SK-N-SH (cell line): ENCODE results near the gene UBE2G1. TPM values are rescaled to one million over a fixed set of nuclear protein-coding genes. Genes with fewer than 3 reads are reported as not detected.

Source experiments
- CTCF ChIA-PET: fragments of 300-600, 350-600 bp; formaldehyde crosslinking; extraction: SDS; loops from one replicate; lab custom pipeline; 2021; lab: Yijun Ruan, JAX
- POLR2A ChIA-PET: fragments of 350-600 bp; sonication (Branson Sonifier 250); formaldehyde crosslinking; extraction: SDS; loops from one replicate; lab custom pipeline; 2020; ENCODE audit warnings: antibody characterized with exemption, inconsistent platforms; lab: Yijun Ruan, JAX
- DNase-seq: peaks from one replicate; pipeline ENCODE4 v3.0.0; 2012
- H2AFZ ChIP-seq: fragments of 200-600 bp; sonication (generic); 2 replicates; pipeline ENCODE4 v1.8.1; 2016; ENCODE audit warnings: antibody characterized with exemption, mild to moderate bottlenecking, low read depth
- H3F3A ChIP-seq: fragments of 200-600 bp; sonication (generic); replicated peaks from 2 replicates; pipeline ENCODE3; 2016; ENCODE audit warnings: antibody characterized with exemption, mild to moderate bottlenecking; ENCODE audit not compliant: insufficient read depth
- H3K27ac ChIP-seq, 2 experiments: fragments of 200-500 bp in 1 of 2; fragments of 200-600 bp in 1 of 2; sonication (Bioruptor generic) in 1 of 2; sonication (generic), shearing (Covaris generic) in 1 of 2; 2 replicates each; pipeline versions ENCODE4 v1.5.1 to v1.6.1; 2014 to 2016; ENCODE audit warnings: low read depth in 2 of 2, inconsistent platforms in 1 of 2, low read length in 1 of 2, mild to moderate bottlenecking in 1 of 2, mixed read lengths in 1 of 2
- H3K27me3 ChIP-seq: fragments of 200-600 bp; sonication (generic), shearing (Covaris generic); 2 replicates; pipeline ENCODE4 v1.6.1; 2016; ENCODE audit warnings: mixed run types; ENCODE audit not compliant: insufficient read depth
- H3K36me3 ChIP-seq, 2 experiments: fragments of 200-500 bp in 1 of 2; fragments of 200-600 bp in 1 of 2; sonication (Bioruptor generic) in 1 of 2; sonication (generic) in 1 of 2; replicated peaks in 1 of 2; 2 replicates each; pipeline versions ENCODE3 to v1.5.1; 2014 to 2016; ENCODE audit warnings: low read length in 1 of 2, mild to moderate bottlenecking in 1 of 2; ENCODE audit not compliant: insufficient read depth in 2 of 2, control insufficient read depth in 1 of 2
- H3K4me1 ChIP-seq, 2 experiments: fragments of 200-500 bp in 1 of 2; fragments of 200-600 bp in 1 of 2; sonication (Bioruptor generic) in 1 of 2; sonication (generic), shearing (Covaris generic) in 1 of 2; 2 replicates each; pipeline versions ENCODE4 v1.5.1 to v1.6.1; 2014 to 2016; ENCODE audit warnings: low read depth in 1 of 2, low read length in 1 of 2, mixed run types in 1 of 2; ENCODE audit not compliant: insufficient read depth in 2 of 2, control insufficient read depth in 1 of 2
- H3K4me2 ChIP-seq: fragments of 200-600 bp; sonication (generic), shearing (Covaris generic); 2 replicates; pipeline ENCODE4 v1.6.1; 2017; ENCODE audit warnings: mixed run types
- H3K4me3 ChIP-seq, 2 experiments: fragments of 200-500 bp in 1 of 2; fragments of 200-600 bp in 1 of 2; sonication (Bioruptor generic) in 1 of 2; sonication (generic), shearing (Covaris generic) in 1 of 2; 2 replicates each; pipeline versions ENCODE4 v1.5.1 to v1.8.1; 2014 to 2016; ENCODE audit warnings: low read depth in 2 of 2, inconsistent platforms in 1 of 2, low read length in 1 of 2, mild to moderate bottlenecking in 1 of 2, mixed read lengths in 1 of 2, moderate library complexity in 1 of 2
- H3K79me2 ChIP-seq: fragments of 200-600 bp; sonication (generic); 2 replicates; pipeline ENCODE4 v1.8.1; 2017; ENCODE audit warnings: mild to moderate bottlenecking; ENCODE audit not compliant: insufficient read depth
- H3K9ac ChIP-seq: fragments of 200-600 bp; sonication (generic); 2 replicates; pipeline ENCODE4 v1.6.1; 2017; ENCODE audit warnings: mixed run types
- H3K9me2 ChIP-seq: fragments of 200-600 bp; sonication (generic); 2 replicates; pipeline ENCODE4 v1.6.1; 2017; ENCODE audit warnings: mixed run types
- H3K9me3 ChIP-seq: fragments of 200-600 bp; sonication (generic); 2 replicates; pipeline ENCODE4 v1.6.1; 2017; ENCODE audit warnings: mixed run types, mild to moderate bottlenecking, moderate library complexity
- H4K20me1 ChIP-seq: fragments of 200-600 bp; sonication (generic); 2 replicates; pipeline ENCODE4 v1.6.1; 2017; ENCODE audit warnings: mild to moderate bottlenecking, mixed run types; ENCODE audit not compliant: insufficient read depth
- CHD2 ChIP-seq: fragments of 150-350 bp; IDR thresholded peaks from 2 replicates; pipeline ENCODE4 v1.6.1; 2018; ENCODE audit warnings: low read length; ENCODE audit not compliant: partially characterized antibody
- FOXM1 ChIP-seq: IDR thresholded peaks from 2 replicates; pipeline ENCODE4 v1.4.0; 2012; ENCODE audit warnings: low read depth, mild to moderate bottlenecking
- GABPA ChIP-seq: IDR thresholded peaks from 2 replicates; pipeline ENCODE4 v1.4.0; 2012; ENCODE audit warnings: low read depth, mild to moderate bottlenecking
- GATA2 ChIP-seq: sonication (generic); formaldehyde crosslinking; IDR thresholded peaks from 2 replicates; pipeline ENCODE4 v1.5.0; 2020; ENCODE audit warnings: mild to moderate bottlenecking, missing genetic modification reagents
- JUND ChIP-seq: IDR thresholded peaks from 2 replicates; pipeline ENCODE4 v1.4.0; 2012
- RAD21 ChIP-seq: IDR thresholded peaks from 2 replicates; pipeline ENCODE4 v1.6.1; 2012; ENCODE audit warnings: mild to moderate bottlenecking, low read length
- RCOR1 ChIP-seq: fragments of 150-350 bp; IDR thresholded peaks from 2 replicates; pipeline ENCODE4 v1.6.1; 2017; ENCODE audit warnings: antibody characterized with exemption, low read length
- RFX5 ChIP-seq: IDR thresholded peaks from 2 replicates; pipeline ENCODE4 v1.6.1; 2012; ENCODE audit warnings: mild to moderate bottlenecking, improper control_type of control experiment, low read length
- RXRA ChIP-seq: IDR thresholded peaks from 2 replicates; pipeline ENCODE4 v1.4.0; 2012; ENCODE audit warnings: low read depth, mild to moderate bottlenecking, borderline replicate concordance
- SMC3 ChIP-seq: IDR thresholded peaks from 2 replicates; pipeline ENCODE4 v1.6.1; 2012; ENCODE audit warnings: low read depth, low read length, improper control_type of control experiment
- TAF1 ChIP-seq: IDR thresholded peaks from 2 replicates; pipeline ENCODE4 v1.6.1; 2012; ENCODE audit warnings: low read depth, mild to moderate bottlenecking, low read length, moderate library complexity, borderline replicate concordance
- whole genome bisulfite sequencing: methylation state at CpG from one replicate; pipeline ENCODE4 v1.1.6; 2017; ENCODE audit warnings: low lambda C conversion rate; 5-methylcytosine and 5-hydroxymethylcytosine counted together
- polyA plus RNA-seq, 3 experiments: library from polyadenylated mRNA; depleted of rRNA; stranded (reverse); fragments of >200 nt; gene quantifications; 2 replicates each; pipeline ENCODE4 v1.2.3, GENCODE V29; 2012
- TF ChIP-seq, protein P1 (sequence below): IDR thresholded peaks from 2 replicates; pipeline ENCODE4 v1.4.0; 2012; ENCODE audit warnings: low read depth, borderline replicate concordance
- TF ChIP-seq, protein P2 (sequence below): IDR thresholded peaks from 2 replicates; pipeline ENCODE4; 2012
- TF ChIP-seq, protein P3 (sequence below): IDR thresholded peaks from 2 replicates; pipeline ENCODE4 v1.4.0; 2012; ENCODE audit warnings: low read depth, borderline replicate concordance
- TF ChIP-seq, protein P4 (sequence below): fragments of 150-350 bp; IDR thresholded peaks from 2 replicates; pipeline ENCODE4 v1.6.1; 2016; ENCODE audit warnings: mild to moderate bottlenecking, low read depth, low read length
- TF ChIP-seq, protein P5 (sequence below): fragments of 150-350 bp; IDR thresholded peaks from 2 replicates; pipeline ENCODE4 v1.6.1; 2017; ENCODE audit warnings: antibody characterized with exemption, low read length, low read depth, borderline replicate concordance
- TF ChIP-seq, protein P6 (sequence below): fragments of 200-600 bp; sonication (generic); IDR thresholded peaks from 2 replicates; pipeline ENCODE4 v1.6.1; 2017; ENCODE audit warnings: antibody characterized with exemption, mild to moderate bottlenecking, moderate library complexity
- TF ChIP-seq, protein P7 (sequence below): IDR thresholded peaks from 2 replicates; pipeline ENCODE4 v1.4.0; 2012; ENCODE audit warnings: low read depth

The UBE2G1 gene
- polyA plus RNA-seq, 1 of the 3 experiments (the other 2 are of a cell fraction): 23.2 TPM

DNA sequence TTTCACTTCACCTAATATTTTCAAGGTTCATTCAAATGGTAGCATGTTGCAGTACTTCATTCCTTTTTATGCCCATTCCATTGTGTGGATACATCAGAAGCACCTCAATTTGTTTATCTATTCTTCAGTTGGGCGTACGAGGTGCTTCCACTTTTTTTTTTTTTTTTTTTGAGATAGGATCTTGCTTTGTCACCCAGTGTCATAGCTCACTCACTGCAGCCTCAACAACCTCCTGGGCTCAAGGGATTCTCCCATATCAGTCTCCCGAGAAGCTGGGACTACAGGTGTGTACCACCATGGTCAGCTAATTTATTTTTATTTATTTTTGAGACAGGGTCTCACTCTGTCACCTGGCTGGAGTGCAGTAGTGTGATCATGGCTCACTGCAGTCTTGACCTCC, 44.7 kb upstream of the UBE2G1 start:
- Histone ChIP-seq H3K79me2 (no peaks in the 10 kb centered on the region), H3K4me2 (no peak overlapping the region), H3K27me3 (no peaks in the 10 kb centered on the region), H2AFZ (no peak overlapping the region), H3K9ac (no peak overlapping the region), H3F3A (no peaks in the 10 kb centered on the region), H3K9me3 (no peaks in the 10 kb centered on the region), H3K9me2 (no peaks in the 10 kb centered on the region), H3K36me3 (no peaks in the 10 kb centered on the region), H3K4me1 (no peaks in the 10 kb centered on the region; a peak in 1 of 4 replicates), H3K27ac (no peak overlapping the region), H3K4me3 (no peak overlapping the region), H4K20me1 (no peaks in the 10 kb centered on the region)
- no peak for DNase-seq
- WGBS: 81% methylated on average over 3 of the region's 3 CpGs
- TF ChIP-seq, protein P1, sequence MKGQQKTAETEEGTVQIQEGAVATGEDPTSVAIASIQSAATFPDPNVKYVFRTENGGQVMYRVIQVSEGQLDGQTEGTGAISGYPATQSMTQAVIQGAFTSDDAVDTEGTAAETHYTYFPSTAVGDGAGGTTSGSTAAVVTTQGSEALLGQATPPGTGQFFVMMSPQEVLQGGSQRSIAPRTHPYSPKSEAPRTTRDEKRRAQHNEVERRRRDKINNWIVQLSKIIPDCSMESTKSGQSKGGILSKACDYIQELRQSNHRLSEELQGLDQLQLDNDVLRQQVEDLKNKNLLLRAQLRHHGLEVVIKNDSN: no peak
- TF ChIP-seq, protein P2, sequence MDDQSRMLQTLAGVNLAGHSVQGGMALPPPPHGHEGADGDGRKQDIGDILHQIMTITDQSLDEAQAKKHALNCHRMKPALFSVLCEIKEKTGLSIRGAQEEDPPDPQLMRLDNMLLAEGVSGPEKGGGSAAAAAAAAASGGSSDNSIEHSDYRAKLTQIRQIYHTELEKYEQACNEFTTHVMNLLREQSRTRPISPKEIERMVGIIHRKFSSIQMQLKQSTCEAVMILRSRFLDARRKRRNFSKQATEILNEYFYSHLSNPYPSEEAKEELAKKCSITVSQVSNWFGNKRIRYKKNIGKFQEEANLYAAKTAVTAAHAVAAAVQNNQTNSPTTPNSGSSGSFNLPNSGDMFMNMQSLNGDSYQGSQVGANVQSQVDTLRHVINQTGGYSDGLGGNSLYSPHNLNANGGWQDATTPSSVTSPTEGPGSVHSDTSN: no peak
- TF ChIP-seq GATA2 (CRISPR knock-in tag): no peak
- TF ChIP-seq, protein P3, sequence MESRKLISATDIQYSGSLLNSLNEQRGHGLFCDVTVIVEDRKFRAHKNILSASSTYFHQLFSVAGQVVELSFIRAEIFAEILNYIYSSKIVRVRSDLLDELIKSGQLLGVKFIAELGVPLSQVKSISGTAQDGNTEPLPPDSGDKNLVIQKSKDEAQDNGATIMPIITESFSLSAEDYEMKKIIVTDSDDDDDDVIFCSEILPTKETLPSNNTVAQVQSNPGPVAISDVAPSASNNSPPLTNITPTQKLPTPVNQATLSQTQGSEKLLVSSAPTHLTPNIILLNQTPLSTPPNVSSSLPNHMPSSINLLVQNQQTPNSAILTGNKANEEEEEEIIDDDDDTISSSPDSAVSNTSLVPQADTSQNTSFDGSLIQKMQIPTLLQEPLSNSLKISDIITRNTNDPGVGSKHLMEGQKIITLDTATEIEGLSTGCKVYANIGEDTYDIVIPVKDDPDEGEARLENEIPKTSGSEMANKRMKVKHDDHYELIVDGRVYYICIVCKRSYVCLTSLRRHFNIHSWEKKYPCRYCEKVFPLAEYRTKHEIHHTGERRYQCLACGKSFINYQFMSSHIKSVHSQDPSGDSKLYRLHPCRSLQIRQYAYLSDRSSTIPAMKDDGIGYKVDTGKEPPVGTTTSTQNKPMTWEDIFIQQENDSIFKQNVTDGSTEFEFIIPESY: no peak
- TF ChIP-seq, protein P4, sequence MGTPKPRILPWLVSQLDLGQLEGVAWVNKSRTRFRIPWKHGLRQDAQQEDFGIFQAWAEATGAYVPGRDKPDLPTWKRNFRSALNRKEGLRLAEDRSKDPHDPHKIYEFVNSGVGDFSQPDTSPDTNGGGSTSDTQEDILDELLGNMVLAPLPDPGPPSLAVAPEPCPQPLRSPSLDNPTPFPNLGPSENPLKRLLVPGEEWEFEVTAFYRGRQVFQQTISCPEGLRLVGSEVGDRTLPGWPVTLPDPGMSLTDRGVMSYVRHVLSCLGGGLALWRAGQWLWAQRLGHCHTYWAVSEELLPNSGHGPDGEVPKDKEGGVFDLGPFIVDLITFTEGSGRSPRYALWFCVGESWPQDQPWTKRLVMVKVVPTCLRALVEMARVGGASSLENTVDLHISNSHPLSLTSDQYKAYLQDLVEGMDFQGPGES: no peak
- TF ChIP-seq, protein P5, sequence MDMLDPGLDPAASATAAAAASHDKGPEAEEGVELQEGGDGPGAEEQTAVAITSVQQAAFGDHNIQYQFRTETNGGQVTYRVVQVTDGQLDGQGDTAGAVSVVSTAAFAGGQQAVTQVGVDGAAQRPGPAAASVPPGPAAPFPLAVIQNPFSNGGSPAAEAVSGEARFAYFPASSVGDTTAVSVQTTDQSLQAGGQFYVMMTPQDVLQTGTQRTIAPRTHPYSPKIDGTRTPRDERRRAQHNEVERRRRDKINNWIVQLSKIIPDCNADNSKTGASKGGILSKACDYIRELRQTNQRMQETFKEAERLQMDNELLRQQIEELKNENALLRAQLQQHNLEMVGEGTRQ: no peak
- TF ChIP-seq RXRA: no peak
- TF ChIP-seq JUND: no peak
- TF ChIP-seq RCOR1: no peak
- TF ChIP-seq RFX5: no peak
- TF ChIP-seq, protein P6, sequence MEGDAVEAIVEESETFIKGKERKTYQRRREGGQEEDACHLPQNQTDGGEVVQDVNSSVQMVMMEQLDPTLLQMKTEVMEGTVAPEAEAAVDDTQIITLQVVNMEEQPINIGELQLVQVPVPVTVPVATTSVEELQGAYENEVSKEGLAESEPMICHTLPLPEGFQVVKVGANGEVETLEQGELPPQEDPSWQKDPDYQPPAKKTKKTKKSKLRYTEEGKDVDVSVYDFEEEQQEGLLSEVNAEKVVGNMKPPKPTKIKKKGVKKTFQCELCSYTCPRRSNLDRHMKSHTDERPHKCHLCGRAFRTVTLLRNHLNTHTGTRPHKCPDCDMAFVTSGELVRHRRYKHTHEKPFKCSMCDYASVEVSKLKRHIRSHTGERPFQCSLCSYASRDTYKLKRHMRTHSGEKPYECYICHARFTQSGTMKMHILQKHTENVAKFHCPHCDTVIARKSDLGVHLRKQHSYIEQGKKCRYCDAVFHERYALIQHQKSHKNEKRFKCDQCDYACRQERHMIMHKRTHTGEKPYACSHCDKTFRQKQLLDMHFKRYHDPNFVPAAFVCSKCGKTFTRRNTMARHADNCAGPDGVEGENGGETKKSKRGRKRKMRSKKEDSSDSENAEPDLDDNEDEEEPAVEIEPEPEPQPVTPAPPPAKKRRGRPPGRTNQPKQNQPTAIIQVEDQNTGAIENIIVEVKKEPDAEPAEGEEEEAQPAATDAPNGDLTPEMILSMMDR: no peak
- TF ChIP-seq TAF1: no peak
- TF ChIP-seq FOXM1: no peak
- no peak for TF ChIP-seq SMC3
- TF ChIP-seq, protein P7, sequence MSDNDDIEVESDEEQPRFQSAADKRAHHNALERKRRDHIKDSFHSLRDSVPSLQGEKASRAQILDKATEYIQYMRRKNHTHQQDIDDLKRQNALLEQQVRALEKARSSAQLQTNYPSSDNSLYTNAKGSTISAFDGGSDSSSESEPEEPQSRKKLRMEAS: no peak
- no peak for TF ChIP-seq RAD21
- no peak for TF ChIP-seq GABPA
- no peak for TF ChIP-seq CHD2
- ChIA-PET CTCF (interaction anchor here (1.4 kb wide), 1 partner anchor 195 kb away, joined by 5 read pairs; no protein-coding TSS in a partner anchor), POLR2A (no interaction called here)
